ENCODE measurements around the gene PID1.

PID1 gene

GRCh38 chr2:229162015-229162414, 109.1 kb downstream of the PID1 start:
- DNase-seq, result no peak

DNA sequence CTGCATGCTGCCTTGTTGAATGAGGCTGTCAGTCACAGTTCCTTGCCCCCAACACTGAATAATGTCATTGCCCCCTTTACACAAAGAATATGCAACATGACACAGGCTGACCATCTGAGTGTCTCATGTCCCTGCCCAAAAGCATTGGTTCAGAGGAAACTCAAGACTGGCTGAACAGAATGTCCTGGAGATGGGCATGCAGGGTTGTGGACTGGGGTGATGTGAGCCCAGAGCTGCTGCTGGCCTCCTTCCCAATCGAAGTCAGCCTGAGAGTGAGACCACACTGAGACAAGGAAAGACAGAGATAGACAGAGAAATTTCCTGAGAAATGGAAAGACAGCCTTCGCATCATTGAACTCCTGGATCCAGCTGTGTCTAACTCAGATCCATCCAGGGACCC, 110.1 kb downstream of the PID1 start:
- no peak for DNase-seq

DNA sequence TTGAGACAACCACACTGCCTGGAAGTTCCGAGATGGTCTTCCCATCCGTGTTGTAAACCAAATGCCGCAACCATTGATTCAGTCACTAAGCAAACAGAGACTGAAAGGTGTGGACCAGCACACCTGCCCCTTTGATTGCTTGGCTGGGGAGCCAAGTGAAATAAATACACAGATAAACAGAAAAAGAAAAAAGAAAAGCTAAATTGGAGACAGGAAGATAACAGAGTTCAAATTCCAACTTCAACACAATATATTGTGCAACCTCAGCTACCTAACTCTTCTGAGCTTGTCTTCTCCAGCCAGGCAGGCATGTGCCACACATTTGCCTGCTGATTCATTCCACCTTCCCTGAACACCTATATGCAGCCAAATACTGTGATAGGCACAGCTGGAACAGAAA, 110.9 kb downstream of the PID1 start:
- DNase-seq, result no peak

GRCh38 chr2:229159405-229159804, 111.7 kb downstream of the PID1 start:
- DNase-seq, result no peak

DNA sequence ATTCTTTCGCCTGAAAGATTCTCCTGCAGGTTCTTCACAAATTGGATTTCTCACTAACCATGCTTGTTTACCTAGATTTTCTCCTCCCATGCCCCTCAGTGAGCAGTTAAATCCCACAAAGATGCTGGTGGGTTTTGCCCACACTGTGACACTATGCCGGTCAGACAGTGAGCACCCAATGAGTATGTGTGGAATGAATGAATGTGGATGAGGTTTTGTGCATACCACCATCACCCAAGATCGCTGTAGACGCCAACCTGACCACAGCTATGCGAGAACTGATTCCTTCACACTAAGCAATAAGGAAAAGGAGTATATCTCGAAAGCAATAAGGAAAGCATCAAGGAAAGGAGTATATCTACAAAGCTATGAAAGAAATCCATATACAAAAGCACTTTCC, 116.7 kb downstream of the PID1 start:
- DNase-seq, result no peak

DNA sequence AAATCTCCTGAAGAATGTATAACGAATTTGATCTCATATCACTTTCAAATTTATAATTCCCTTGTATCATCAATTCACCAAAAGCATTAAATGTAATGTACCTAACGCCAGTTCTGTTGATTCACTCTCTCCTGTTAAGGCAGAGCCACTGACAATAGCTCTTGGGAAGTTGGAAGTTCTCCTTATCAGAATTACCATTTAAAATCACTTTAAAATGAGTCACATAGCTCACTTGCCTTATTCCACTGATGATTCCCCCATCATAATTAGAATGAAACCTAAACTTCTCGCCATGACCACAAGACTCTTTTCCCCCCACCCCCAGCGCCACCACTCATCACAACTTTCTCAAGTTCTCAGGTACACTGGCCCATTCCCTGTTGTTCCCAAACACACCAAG, 117.1 kb downstream of the PID1 start:
- DNase-seq, result no peak

GRCh38 chr2:229153267-229153666, 117.8 kb downstream of the PID1 start:
- no peak for DNase-seq

GRCh38 chr2:229152674-229153073, 118.4 kb downstream of the PID1 start:
- no peak for DNase-seq

DNA sequence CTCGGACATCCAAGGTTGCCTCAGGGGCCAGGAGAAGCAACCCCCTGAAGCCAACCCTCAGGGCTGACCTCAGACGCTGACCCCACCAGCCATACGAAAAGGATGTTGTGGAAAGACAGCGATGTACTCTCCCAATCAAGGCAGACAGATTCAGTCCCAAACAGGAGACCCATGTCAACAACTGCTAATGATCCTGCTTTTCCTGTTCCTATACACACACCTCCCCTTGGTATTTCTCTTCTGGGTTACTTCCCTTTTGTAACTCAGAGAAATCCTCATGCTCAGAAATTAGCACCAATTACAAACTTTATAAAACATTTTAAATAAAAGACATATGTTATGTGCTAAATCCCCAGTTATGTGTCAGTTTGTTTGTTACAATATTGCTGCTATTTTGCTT, 120.8 kb downstream of the PID1 start:
- no peak for DNase-seq

DNA sequence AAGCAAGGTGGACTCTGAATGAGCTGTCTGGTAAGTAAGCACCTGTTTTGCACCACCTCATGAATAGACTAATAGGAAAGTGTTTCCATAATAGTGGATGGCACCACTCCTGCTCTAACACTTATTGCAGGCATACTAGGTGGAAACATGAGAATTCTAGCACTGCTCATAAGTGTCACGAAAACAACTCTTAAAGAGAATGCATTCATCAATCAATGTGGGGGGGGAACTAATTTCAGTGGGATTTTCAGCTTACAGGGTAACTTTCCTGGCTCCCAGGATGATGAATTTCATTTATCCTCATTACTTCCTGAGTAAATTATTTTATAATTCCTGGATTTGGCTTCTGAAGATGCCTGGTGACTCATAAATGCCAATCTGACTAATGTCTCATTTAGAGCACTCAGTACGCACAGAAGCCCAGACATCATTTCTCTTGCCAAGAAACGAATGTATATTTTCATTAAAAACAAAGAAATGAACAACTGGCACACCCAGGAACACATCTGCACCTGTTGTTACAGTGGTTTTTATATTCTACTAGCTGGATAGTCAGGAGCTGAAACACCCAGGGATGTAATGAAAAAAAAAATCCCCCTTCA, 129.6 kb downstream of the PID1 start:
- no peak for DNase-seq

GRCh38 chr2:229137639-229138038, 133.4 kb downstream of the PID1 start:
- no peak for DNase-seq

DNA sequence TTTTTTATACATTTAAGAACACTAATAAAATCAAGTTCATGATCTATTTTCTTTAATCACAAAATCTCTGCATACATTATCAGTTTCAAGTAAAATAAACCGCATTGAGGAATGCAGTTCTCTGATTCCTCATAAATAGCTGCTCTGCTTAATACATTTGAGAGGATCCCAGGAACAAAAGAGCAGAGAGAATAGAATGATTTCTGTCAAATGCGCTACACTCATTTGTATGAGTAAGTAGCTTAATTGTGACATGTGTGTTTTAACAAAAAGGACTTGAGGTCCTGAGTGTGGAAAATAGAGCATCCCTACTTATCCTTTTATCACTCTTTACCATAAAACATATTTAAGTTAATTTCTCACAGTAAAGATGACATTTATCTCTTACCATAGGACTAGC, 134.0 kb downstream of the PID1 start:
- DNase-seq, result no peak

GRCh38 chr2:229133155-229133772, 137.8 kb downstream of the PID1 start:
- DNase-seq, result no peak

DNA sequence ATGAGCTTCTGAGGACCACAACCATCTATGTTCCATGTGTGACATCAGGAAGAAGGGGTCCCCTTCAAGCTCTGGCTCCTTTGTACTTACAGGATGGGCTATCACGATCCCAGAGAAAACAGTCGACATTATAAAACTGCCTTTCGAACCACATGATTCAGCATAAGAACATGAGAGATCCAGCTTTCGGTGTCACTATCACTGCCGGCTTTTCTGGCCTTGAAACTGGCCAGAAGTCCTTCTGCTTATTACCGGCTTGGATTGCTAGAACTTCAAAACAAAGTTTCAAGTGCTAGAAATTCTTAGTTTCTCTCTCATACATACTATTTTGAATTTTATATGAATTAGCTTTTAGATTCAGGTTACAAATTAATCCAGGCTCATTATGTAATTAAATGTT, 138.9 kb downstream of the PID1 start:
- DNase-seq, result no peak

DNA sequence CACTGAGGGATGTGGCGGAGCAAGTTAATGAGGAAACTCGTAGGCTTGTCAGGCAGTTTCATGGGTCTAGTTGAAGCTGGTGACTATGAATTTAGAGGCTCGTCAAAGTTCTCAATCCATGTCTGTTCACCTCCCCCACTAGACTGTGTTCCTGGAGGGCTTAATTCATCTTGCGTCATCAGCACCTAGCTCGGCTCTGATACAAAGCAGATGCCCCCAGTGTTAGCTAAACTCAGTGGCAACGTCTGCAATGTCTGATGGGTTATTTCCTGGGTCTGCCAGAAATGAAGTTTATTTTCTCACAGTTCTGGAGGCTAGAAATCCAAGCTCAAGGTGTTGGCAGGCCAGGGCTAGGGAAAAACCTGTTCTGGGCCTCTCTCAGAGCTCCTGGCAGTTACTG, 140.6 kb downstream of the PID1 start:
- DNase-seq, result no peak

DNA sequence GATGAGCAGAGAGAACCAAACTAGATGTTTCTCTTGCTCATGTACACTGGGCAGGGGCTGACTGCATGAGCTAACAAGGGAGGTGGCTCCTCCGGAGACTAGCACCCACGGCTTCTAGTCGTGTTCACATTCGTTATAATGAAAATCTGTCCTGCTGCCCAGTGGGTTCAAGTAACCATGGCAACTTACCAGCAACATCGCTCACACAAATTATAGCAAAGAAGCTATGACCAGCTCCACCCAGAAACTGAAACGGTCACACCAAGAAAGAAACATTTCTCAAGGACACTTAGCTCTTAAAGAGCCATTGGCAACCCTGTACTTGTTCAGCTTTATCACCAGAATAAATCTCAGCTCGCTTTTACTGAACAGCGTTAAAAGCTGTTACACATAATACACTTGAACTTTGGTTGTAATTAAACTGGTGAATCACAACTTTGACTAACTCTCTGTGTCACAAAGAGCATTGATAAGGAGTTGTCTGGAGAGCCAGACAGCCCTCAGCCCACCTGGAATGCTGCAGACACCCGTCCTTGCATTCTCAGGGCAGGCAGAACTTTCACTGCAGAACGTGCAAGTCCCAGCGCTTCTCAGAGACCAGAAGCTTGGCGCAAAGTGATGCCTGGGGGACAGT, 141.2 kb downstream of the PID1 start:
- no peak for DNase-seq

DNA sequence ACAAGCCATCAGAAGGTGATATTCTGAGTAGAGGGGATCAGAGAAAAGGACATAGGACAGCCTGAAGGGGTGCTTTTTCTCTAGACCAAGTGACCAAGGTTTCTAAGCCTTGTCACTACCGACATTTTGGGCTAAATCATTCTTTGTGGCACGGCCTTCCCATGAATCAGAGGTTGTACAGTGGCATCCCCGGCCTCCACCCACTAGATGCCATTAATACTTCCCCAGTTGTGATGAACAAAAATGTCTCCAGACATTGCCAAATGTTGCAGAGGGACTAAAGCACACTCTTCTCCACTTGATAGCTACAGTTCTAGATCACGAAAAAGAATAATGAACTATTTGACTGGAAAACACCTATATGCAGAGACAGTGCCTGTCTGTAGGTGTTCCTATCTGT, 143.6 kb downstream of the PID1 start:
- DNase-seq, result no peak

GRCh38 chr2:229126066-229126465, 145.0 kb downstream of the PID1 start:
- no peak for DNase-seq

- DNase-seq, result no peak
These were observed 147.0 kb downstream of the PID1 start for GRCh38 chr2:229124136-229124535.

GRCh38 chr2:229118927-229119326, 152.2 kb downstream of the PID1 start:
- no peak for DNase-seq

GRCh38 chr2:229118336-229118735, 152.8 kb downstream of the PID1 start:
- DNase-seq, result no peak

- no peak for DNase-seq
These were observed 159.3 kb downstream of the PID1 start for GRCh38 chr2:229111744-229112143.

GRCh38 chr2:229109195-229109594, 161.9 kb downstream of the PID1 start:
- no peak for DNase-seq

DNA sequence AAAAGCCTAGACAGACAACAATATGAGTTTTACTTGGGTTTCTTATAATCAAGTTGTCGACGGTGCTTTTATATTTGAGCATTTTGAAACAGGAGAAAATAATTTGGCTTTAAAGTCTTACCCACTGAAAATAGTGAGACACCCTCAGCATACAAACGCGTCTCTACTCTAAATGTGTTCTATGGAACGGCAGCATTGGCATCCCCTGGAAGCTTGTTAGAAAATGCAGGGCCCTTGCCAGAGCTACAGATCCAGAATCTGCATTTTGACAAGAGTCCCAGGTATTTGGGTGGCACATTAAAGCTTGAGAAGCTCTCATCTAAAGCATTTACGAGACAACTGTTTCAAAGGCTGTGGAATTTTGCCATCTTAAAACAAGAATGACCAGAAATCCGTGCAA, 163.5 kb downstream of the PID1 start:
- no peak for DNase-seq

GRCh38 chr2:229104974-229105387, 166.1 kb downstream of the PID1 start:
- no peak for DNase-seq

Data from KG1 (cell line).